Measurements from ENCODE around the gene ECEL1.
"Not testable (repeated sequence)": the region's sequence is repeated elsewhere in the genome, so short reads cannot be mapped to it uniquely, and the experiment has no call there.

The ECEL1 gene

DNA sequence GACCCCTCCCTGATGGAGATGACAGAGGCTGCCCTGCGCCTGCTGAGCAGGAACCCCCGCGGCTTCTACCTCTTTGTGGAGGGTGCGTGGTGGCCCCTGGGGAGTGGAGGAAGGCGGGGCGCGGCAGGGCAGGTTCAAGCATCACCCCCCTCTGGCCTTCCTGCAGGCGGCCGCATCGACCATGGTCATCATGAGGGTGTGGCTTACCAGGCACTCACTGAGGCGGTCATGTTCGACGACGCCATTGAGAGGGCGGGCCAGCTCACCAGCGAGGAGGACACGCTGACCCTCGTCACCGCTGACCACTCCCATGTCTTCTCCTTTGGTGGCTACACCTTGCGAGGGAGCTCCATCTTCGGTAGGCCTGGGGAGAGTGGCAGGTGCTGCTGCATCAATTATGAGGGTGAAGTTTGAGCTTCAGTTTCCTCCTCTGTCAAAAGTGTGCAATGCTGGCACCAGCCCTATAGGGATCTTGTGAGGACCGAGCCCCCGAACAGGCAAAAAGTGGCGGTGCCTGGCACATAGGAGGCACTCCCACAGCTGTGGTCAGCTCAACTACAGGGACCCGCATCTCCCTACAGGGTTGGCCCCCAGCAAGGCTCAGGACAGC lies 29.5 kb downstream of the ECEL1 start:
- DNase-seq = no peak

DNA sequence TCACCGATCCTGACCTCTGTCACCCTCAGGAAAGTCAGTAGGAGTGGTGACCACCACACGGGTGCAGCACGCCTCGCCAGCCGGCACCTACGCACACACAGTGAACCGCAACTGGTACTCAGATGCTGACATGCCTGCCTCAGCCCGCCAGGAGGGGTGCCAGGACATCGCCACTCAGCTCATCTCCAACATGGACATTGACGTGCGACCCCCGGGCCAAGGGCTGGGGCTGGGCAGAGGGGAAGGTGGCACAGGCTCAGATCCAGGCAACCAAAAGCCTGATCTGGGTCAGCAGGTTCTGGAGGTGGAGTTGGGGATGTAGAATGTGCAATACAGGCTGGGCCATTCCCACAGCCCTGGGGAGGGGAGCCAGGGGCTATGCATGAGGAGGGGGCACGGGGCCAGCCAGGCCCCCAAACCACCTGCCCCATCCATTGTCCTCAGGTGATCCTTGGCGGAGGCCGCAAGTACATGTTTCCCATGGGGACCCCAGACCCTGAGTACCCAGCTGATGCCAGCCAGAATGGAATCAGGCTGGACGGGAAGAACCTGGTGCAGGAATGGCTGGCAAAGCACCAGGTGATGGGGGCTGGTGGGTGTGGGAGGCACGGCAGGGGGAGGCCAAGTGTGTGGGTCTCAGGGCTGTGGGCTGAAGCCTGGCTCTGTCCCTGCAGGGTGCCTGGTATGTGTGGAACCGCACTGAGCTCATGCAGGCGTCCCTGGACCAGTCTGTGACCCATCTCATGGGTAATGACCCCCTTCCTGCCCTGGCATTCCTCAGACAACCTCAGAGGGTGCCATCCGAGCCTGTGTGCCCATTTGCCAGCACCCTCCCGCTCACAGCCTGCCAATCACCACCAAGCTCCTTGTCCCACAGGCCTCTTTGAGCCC lies 30.3 kb downstream of the ECEL1 start:
- DNase-seq = no peak

DNA sequence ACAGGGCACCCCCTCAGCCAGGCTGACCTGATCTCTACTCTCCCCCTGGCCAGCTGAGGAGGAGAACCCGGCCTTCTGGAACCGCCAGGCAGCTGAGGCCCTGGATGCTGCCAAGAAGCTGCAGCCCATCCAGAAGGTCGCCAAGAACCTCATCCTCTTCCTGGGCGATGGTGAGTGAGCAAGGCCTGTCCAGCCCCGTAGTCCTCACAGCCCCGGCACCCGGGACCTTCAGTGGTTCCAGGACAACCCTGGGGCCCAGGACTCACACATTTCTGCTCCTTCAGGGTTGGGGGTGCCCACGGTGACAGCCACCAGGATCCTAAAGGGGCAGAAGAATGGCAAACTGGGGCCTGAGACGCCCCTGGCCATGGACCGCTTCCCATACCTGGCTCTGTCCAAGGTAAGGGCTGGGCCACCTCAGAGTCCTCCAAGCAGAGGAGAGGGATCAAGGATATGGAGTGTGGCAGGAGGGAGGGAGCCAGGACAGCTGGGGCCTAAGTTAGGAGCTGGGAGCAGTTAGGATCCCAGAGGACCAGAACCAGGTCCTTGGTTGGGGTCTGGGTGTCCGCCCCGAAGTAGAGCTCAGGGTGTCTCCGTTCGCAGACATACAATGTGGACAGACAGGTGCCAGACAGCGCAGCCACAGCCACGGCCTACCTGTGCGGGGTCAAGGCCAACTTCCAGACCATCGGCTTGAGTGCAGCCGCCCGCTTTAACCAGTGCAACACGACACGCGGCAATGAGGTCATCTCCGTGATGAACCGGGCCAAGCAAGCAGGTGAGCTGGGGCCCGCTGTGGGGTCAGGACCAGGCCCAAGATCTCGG lies 31.1 kb downstream of the ECEL1 start:
- DNase-seq = no peak

DNA sequence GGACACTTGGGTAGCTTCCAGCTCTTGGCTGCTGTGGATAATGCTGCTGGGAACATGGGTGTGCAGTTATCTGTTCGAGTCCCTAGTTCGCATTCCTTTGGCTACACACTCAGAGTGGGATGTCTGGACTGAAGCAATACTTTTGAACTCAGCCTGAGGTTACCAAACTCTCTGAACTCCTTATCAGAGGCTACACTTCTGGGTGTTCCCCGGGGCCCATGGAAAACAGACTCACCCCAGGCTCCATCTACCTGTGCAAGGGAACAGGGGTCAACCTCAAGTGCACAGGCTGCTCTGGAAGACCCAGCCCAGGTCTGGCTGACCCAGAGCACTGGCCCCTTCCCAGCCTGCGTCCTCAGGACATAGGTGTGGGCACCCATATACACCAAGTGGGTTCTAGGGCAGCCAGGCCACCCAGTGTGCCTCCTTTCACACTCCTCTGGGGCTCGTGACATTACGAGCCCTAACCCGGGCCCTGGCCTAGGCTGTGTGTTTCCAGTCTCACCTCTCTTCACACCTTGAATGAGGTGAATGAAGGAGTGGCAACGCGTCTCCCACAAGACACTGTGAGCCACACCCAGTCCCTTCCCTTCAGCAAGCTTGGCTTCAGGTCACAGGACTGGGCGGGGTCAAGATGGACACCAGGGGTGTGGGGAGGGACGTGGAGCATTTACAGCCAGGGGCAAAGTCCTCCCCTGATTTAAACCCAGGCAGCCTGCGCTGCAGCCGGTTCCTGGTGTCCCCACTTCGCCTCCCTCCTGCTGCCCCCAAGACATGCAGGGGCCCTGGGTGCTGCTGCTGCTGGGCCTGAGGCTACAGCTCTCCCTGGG lies 32.0 kb downstream of the ECEL1 start, which contains the start of gene ALPI:
Gene ALPI, plus strand, starts transcription at position 728 of the 830 bp plus-strand sequence. Its CDS starts 47 bp downstream, at position 775.
- DNase-seq = no peak

DNA sequence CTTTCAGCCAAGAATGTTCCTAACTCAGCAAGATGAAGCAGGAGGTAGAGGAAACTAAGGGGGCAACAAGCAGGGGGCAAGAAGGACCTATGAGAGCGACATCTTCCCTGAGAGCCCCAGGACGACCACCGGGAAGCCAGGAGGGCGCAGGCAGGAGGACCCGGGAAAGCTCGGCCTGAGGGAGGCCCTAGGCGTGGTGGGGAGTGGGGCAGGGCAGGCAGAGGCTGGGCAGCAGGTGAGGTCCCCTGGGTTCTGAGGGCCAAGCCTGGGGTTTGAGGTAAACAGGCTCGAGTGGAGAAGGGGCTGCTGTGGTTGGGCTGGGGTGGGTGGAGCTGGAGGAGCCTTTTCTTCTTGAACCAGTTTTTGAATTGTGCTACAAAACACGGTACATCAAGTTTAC lies 33.0 kb downstream of the ECEL1 start:
- DNase-seq = no peak

DNA sequence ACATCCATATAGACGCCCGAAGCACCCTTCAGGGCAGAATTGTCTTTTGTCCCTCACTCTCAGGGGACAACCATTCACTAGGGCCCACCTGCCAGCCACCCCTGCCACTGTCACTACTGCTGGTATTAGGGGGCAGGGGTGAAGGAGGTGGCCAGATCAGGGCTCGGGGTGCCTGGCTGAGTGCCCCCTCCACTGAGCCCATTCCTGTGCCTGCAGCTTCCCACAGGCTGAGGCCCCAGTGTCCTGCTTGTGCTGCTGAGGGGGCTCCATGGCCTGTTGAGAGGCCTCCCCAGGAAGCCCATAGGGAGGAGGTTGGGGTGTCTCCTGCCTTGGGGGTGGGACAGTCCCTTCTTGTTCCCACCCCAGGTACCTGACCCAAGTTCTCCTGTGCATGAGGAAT lies 36.0 kb downstream of the ECEL1 start:
- not testable (repeated sequence) for DNase-seq

DNA sequence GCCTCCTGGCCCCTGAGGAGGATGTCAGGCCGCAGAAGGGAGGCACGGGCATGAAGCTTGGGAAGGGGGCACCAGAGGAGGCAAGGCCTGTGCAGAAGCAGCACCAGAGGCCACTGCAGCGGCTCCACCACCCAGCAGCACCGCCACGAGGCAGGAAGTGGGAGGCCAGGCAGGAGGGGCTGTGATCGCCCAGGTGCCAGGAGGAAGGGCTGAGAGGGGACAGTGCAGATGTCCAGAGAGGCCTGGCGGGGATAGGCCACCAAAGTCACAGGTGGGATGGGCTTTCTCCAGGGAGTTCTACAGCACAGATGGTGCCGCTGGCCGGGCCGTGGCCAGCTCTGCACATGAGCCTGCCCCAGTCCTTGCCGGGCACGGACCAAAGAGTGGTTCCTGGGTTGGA lies 37.7 kb downstream of the ECEL1 start:
- DNase-seq = no peak

DNA sequence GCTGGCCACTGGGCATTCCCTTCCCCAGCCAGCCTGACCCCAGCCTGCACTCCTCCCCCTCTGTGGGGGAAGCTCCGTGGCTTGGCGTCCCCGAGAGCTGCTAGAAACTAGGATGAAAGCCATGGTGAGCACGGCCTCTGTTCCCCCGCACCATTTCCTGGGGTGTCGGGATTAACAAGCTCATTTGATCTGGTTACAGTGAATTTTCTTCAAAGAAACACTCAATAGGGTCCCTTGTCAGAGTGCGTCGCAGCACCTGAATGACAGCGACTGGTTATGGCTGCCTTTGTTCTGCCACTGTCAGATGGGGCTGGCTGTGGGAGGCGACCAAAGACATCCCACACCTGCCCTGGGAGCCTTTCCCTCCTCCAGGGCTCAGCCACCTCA lies 39.3 kb downstream of the ECEL1 start:
- no peak for DNase-seq

DNA sequence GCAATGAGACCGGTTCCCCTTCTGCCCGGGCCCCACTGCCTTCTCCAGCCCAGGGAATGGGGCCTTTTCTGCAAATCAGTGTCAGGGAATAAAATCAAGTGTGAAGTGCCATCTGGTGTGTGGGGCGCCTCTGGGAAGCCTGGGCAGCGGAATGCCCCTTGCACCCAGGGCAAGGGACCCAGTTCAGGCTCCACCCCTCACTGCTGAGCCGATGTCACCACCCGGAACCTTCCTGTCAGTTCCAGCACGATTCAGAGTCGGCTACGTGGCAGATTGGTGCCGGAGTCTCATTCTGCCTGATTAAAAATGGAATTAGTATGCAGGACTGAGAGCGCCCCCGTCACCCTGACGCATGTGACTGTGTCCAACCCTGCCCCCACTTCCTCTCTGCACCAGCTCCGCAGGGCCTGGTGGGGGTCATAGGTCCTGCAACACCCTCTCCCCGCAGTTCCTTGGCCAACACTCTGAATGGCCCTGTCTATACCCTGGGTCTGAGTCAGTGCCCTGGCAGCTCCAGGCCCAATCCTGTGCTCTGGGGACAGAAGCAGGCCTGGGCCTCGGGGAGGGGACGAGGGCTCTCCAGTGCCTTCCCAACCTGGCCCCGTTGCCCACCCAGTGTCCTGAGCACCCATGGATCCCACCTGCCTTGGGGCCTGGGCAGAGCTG lies 39.9 kb downstream of the ECEL1 start:
- DNase-seq = no peak

DNA sequence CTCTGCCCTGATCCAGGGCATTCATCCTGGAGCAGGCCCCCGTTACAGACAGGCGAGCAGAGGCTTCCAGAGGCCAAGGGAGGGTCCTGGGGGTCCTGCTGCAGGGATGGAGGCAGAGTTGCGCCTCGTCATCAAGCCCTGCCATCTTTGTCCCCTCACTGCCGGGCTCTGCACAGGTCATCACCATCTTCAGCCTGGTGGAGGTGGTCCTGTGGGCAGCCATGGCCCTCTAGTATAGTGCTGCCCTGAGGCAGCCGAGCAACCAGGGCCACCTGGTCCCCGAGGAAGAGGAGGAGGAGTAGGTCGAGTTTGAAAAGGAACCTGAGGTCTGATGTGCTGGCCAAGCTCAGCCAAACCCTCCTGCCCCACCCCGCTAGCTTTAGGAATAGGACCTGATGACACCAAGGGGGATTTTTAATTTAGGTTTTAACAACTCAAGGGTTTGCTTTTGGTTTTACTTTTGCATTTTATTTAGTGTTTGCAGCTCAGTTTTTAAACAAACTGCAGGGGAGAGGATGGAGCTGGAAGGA lies 40.5 kb downstream of the ECEL1 start:
- DNase-seq = no peak

DNA sequence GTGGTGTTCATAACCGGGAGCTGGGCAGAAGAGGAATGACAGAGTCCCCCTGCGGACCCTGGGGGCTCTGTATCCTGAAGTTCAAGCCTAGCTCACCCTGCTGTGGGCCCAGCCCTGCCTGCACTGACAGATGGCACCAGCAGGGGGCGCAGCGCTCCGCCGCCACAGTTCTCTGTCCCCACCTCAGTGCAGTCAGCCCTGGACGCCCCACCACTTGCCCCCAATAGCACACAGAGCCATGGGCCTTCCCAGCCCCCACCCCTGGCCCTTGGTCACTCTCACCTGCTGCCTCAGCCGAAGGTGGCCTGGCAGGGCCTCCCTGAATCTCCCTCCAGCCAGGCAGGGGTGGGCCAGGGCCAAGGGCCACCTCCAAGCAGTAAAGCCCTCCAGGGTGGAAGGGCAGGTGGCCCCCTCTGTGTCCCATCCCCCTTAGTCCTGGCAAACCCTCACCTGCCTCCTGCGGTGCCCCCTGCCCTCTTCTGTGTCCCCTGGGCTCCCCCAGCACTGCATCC lies 41.3 kb downstream of the ECEL1 start:
- not testable (repeated sequence) for DNase-seq

DNA sequence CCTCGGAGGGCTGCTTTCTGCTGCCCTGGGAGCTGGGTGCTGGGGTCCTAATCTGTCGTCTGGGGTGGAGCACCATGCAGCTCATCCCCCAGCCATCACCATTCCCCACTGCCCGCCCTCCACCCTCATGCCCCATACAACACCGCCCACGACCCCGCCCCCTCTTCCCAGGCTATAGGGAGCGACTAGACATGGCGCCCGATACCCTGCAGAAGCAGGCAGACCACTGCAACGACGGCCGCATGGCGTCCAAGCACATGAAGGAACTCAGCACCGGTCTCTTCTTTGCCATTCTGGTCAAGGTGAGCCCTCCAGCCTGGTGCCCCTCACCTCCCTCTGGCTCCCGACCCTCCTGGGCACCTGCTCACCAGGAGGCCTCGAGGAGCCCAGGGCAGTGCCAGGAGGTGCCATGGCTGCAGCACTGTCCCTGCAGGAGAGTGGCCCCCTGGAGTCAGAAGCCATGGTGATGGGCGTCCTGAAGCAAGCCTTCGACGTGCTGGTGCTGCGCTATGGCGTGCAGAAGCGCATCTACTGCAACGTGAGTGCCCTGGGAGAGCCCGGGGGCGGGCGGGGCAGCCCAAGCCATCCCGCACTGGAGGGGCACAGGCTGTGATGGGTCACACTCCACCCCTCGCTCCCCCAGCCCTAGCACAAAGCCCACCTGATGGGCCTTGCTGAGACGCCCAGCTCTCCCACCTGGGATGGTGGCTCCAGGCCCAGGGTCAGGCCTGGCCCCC lies 42.3 kb downstream of the ECEL1 start:
- DNase-seq = not testable (repeated sequence)

DNA sequence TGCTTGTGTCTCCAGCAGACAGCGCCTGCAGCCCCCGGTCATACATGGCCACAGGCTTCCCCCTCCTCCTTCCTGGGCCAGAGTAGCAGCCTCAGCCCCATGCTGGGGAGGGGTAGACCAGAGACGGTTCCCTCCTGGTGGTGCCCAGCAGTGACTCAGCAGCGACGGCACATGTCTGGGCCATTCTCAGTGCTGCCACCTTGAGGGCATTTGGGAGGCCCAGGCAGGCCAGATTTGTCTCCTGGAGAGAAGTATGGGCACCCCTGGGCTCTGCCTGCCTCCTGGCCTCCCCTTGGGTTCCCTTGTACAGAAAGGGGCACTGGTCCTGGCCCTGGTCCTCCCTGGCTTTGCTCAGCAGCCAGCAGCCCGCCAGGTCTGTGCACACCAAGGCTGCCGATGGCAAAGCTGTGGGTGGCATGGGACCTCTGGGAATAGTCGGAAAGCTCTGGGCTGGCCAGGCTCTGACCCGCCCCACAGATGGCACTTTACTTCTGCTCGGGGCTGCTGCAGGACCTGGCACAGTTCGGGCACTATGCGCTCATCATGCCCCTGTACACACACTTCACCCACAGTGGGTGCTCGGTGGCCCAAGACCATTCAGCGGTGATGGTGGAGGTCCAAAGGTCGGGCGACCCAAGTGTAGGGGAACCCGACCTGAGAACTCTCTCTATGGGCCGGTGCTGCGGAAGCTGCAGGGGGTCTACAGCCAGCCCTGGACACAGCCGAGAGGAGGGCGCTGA lies 43.1 kb downstream of the ECEL1 start:
- no peak for DNase-seq

DNA sequence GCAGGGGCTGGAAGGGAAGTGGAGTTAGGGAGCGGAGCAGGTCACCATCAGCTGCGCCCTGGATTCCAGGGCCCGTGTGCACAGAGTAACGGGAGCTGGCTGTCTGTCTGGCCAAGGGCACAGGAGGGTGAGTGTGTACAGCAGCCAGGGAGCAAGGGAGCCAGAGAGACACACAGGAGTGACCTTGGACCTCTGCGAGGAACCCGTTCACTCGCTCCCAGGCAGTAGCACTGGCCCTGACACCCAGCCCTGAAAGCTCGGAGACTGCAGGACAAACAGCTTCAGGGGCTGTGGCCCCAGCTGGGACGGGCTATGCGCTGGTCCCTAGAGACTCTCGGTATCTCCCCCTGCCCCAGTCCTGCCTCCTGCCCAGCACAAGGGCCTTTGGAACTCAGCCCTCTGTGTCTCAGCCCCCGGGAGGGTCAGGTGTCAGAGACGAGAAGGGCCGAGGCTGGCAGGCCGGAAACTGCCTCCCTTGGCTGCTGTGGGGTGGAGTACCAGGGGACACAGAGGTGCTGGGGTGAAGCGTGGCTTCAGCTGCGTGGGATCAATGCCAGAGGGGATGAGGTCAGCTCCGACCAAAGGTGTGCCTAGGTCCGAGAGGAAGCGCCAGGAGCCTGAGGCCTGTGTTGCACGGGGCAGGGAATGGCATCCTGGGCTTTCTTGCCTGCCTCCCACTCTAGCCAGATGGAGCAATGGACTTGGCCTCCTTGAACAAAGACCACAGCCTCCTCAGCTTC lies 43.8 kb downstream of the ECEL1 start:
- not testable (repeated sequence) for DNase-seq

DNA sequence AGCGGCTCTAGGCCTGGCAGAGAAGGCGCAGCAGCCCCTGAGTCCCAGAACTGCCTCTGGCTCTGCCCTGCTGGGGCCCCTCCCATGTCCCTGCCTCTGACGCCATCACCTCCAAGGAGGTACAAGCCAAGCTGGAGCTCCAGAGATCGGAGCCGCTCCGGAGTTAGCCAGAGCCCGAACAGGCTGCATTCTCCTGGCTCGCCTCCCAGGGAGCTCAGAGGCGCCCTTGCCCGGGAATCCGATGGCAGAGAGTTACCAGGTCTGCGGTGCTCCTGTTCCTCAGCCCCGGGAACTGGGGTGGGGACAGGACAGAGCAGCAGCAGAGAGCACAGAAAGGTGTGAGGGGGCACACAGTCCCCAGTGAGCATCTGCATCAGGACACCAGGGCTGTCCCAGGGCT lies 44.6 kb downstream of the ECEL1 start:
- DNase-seq = not testable (repeated sequence)

DNA sequence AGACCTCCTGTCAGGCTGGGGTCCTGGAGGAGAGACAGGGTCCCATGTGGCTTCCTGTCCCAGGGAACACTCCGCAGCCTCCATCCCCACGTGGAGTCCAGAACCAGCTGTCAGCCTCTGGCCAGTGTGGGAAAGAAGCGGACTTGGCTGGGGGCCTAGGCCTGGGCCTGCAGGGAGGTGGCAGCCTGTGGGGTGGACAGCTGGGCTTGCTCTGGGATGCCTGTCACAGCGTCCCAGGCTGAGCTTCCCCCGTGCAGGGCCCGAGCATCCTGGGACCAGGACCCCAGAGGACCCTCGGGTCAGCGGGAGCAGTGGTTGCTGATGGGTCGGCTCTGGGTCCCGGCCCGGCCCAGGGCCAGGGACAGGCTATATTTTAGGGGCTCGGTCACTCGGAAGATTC lies 45.2 kb downstream of the ECEL1 start:
- DNase-seq = not testable (repeated sequence)

DNA sequence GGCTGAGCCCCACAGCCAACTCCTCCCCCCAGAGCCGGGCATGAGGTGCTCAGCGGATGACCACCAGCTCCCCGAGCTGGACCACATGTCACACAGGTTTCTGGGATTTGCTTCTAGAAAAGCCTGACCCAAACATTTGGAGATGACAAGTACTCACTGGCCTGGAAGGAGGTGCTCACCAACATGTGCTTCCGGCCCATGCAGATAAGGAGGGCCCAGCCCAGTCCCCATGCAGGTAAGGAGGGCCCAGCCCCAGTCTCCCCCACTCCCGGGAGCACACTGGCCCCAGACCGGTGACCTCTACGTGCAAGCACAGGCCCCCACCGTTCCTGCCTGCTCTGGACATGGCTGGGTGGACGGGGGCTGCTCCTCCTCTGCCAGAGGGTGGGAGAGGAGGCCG lies 45.7 kb downstream of the ECEL1 start:
- DNase-seq = not testable (repeated sequence)

DNA sequence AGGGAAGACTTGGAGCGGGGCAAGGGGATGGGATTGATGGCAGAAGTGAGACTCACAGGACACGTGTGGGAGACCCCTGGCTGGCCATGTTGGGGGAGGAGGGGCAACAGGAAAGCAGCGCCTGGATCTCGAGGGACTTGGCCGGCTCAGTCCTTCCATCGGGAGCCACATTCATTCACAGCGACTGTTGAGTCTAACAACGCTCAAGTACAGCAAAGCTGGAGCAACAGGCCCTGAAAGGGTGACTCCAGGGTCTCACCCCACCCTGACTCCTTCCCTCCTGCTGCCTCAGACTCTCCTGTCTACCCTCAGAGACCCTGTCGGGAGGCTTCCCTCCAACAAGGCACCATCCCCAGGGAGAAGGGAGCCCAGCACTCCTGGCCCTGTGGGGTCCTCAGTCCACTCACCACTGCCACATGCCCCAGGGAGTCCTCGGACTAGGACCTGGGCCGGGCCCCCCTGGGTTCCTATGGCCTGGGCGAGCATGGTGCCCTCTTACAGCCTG lies 46.4 kb downstream of the ECEL1 start:
- no peak for DNase-seq
